GM18507 (cell line): ENCODE data around the gene ZIC1.

Experiments
- DNase-seq: peaks from one replicate; pipeline ENCODE4 v3.0.0; 2011; ENCODE audit warnings: low read depth; ENCODE audit not compliant: insufficient read length; ENCODE audit errors: extremely low spot score
- FAIRE-seq: peaks from 2 replicates; lab custom pipeline; 2011; peaks lifted over from hg19 to GRCh38; lab: Jason Lieb, UNC

Gene ZIC1

DNA sequence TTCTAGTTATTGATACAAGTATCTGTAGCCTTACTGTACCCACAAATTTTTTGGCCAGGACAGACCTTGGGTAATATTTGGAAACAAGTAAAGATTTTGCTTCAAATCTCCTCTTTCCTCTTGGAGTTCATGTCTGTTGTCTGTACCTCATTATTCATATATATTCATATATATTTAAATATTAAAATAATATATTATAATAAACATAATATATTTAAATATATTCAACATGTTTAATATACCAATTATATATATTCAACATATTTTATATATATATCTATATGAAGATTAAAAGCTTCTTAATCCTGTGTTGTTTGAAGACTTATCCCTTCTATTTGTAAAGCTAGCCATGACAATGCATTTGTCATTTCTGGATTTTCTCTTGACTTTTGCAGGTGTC is 38.1 kb downstream of the ZIC1 start:
- FAIRE-seq (no peak), DNase-seq (no peak)

DNA sequence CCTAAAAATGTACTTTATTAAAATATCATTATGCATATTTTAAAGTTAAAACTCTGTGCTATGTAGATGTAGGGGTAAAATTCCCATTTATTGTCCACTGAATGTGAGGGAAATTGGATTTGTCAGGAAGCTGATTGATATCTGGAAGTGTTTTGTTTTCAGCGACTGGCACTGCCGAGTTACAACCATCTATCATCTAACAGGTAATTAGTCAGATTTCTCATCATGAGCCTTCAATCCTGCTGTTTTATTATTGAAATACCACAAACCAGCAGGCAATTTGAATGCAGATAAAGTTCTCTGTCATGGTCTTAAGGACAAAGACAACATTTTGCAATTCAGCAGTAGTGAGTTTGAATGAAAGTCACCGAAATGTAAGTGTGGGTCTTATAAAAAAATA is 40.5 kb downstream of the ZIC1 start:
- DNase-seq (no peak), FAIRE-seq (no peak)

DNA sequence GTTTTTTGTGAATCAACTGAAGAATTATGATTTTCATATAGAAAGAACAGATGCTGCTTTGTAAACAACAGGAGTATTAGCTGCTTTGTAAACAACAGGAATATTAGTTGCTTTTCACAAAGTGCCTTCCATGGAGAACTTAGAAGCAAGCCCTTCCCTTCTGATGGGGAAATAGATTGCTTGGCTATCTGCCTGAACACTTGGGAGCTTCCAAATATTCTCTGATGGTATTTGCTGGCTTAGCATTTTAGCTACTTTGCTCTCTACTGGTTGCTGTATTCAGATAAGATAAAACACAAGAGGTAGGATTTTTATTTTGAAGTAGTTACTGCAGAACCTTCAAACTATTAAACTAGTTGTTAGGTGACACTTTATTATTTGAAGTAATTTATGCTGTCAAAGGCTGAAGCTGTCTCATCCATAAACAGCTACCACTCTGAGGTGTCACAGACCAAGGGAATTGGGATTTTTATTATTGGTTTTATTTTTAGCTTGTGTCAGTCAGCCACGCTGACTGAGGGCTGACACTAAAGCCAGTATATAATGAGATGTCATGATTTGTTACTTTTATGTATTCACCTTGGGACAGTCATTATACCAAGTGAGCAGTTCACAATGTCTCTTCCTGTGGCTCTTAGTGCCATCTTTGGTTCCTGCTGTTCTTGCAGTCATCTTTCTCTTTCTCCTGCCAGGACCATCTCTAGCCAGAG is 50.0 kb downstream of the ZIC1 start:
- DNase-seq (no peak), FAIRE-seq (no peak)

DNA sequence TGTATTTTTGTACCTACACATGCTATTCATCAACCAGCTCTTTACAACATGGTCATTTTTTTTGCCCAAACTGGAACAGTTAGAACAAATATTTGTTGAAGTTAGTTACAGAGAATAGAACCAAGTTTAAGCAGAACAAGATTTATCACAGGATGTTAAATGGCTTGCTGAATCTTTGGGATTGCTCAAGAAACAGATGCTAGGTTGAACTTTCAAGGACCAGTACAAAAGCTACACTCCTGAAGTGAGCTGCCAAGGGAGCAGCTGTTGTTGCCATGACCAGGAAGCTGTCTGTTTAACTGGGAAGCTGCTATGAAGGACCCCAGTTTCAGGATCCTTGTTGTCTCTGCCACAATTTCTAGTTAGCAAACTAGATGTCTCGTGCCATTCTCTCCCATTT is 53.7 kb downstream of the ZIC1 start:
- DNase-seq, result no peak
- FAIRE-seq, result no peak
